ENCODE results near the gene NUP153. TPM values are rescaled to one million over a fixed set of nuclear protein-coding genes. Genes with fewer than 3 reads are reported as not detected.

NUP153 gene
- 20.4 and 30.5 TPM in 2 replicates for total RNA-seq

DNA sequence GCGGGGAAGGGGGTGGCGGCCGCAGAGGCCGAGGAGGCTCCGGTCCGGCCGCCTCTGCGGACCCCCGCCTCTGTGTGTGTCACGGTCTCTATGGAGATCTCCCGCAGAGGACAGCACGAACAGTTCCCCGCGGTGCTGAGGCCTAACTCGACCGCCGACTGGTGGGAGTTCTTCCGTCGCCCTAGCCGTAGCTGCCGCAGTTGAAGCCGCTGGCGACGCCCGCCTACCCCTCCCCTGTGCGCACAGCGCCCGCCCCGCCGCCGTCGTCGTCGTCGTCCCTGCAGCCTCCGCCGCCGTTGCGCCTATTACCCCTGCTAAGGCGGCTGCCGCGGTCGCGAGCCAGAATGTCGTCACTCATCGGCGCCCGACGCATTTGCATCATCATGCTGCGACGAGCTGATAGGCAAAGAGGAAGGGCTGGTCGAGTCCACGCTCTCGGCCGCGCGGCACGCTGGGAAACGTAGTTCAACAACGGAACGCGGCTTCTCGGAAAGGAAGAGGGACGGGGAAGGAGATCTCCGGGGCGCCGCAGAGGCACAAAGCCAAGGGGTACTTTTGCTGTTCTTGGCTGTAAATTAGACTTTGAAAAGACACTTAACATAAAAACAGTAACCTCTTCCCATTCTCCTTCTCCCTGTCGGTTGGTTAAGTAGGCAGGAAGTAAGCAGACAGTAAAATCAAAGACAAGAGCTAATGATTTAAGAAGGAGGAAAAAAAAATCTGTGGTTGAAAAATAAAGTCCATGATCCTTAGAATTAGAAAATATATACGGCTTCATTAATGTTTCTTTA, at the start of gene NUP153:
TSS of gene NUP153 (minus strand) at position 346 of the 791 bp plus-strand sequence. CDS start 538 bp downstream, outside the sequence.

DNA sequence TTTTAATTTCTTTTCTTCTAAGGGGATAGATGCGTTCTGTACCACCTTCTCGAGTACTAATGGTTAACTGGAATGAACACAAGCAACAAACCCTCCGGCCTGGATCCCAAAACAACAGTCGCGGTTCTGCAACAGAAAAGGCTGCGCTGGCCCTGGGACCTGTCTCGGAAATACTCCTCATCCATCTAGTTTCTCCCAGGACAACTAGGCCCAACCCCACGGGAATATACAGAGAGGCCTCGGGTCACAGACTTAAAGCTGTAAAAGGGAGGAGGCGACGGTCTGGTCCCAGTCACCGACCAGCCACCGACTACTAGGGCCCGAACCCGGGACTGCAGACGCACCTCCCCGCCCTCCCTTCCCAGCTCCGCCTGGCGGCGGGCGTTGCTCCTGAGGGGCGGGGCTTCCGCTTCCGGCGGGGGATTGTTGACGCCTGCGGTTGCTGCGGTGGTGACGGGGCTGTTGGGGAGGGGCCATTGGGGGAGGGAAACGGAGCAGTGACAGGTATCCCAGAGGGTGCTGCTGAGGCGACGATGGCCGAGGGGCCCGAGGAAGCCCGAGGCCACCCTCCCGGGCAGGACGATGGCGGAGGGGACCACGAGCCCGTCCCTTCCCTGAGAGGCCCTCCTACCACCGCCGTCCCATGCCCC, 106.7 kb downstream of the NUP153 start, which contains the start of gene FAM8A1:
TSS of gene FAM8A1 (plus strand) at position 426 of the 650 bp plus-strand sequence. CDS start at position 534, 108 bp downstream.

Other genes with a start within 250 kb of the NUP153 start
- gene FAM8A1, start 106.6 kb downstream of the NUP153 start, total RNA-seq, result 4.6 and 19.4 TPM in 2 replicates